Measurements from ENCODE around the gene ADAMTS9.

The ADAMTS9 gene

GRCh38 chr3:64483467-64483866, 204.3 kb downstream of the ADAMTS9 start:
- no peak for DNase-seq

GRCh38 chr3:64475037-64475436, 212.8 kb downstream of the ADAMTS9 start:
- no peak for DNase-seq

GRCh38 chr3:64473466-64473865, 214.3 kb downstream of the ADAMTS9 start:
- DNase-seq = no peak

- DNase-seq = no peak
Observed at GRCh38 chr3:64470436-64470835, 217.4 kb downstream of the ADAMTS9 start.

GRCh38 chr3:64467255-64467944, 220.4 kb downstream of the ADAMTS9 start:
- no peak for DNase-seq

Data from activated naive CD4-positive, alpha-beta T cell treated with Interleukin-2 at 50 U/mL for 16 hours (primary cell).